Measurements from ENCODE around the gene FHIT.

The FHIT gene

DNA sequence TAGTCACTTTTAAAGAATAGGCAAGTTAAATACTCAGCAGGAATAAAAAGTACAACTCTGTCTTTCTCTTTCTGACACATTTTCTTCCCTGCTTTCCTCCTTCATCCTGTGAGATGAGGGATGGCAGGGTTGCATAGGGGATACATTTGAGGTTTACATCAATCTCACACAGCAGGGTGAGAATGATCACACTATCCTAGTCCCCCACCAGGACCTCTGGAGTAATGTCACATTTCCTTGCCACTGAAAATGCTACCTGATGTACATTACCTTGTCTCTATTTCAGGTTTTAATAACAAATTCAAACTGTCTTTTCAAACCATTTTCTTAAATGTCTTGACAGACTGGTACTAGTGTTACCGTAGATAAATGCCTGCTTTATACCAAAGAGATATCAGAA is 816.9 kb downstream of the FHIT start:
- DNase-seq, result no peak

DNA sequence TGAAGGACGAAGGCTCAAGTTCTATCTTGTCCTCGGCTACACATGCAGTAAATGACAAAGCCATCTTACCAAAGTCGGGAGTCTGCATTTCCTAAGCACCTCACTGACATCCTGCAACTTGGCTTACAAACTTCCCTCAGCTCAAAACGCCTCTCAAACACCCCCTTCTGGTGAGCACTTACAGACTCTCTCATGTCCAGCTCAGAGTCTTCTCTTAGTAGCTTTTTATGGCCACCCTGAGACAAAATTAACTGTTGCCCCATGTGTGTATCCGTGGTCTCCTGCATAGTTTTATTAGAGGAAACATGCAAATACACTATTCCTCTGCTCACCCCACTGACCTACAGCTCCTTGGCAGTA is 819.7 kb downstream of the FHIT start:
- DNase-seq, result no peak

DNA sequence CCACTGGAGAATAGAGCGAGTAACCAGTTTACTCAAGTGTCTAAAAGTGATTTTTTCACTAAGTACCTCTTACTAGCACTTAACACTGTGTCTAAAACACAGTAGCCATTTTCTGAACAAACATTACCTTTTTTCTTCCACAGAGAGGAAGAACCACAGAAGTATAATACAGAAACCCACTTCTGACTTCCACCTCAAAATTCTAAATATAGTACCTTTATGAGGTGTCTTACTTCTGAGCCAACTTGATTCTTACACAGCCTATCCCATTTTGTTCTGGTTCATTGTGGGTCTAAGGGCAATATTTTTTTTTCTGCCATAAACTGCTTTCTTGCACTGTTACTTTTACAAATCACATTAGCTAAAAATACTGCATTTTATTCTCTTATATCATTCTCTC is 821.0 kb downstream of the FHIT start:
- no peak for DNase-seq

DNA sequence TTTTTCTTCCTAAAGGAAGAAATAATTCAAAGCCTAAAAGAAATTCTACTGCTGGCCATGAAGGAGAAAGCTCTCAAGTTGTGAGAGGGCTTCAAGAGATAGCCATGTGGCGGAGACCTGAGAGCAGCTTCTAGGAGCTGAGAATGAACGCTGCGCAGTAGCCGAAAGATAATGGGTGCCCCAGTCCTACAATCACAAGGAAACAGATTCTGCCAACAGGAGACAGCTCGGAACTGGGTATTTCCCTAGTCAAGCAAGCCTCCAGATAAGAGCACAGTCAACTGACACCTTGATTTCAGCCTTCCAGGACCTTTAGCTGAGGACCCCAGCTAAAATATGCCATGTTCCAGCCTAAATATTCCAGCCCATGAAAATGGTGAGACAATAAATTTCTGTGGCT is 824.1 kb downstream of the FHIT start:
- no peak for DNase-seq

- DNase-seq, result no peak
These were observed 826.3 kb downstream of the FHIT start for GRCh38 chr3:60424942-60425341.

- DNase-seq, result no peak
These were observed 827.2 kb downstream of the FHIT start for GRCh38 chr3:60424034-60424433.

DNA sequence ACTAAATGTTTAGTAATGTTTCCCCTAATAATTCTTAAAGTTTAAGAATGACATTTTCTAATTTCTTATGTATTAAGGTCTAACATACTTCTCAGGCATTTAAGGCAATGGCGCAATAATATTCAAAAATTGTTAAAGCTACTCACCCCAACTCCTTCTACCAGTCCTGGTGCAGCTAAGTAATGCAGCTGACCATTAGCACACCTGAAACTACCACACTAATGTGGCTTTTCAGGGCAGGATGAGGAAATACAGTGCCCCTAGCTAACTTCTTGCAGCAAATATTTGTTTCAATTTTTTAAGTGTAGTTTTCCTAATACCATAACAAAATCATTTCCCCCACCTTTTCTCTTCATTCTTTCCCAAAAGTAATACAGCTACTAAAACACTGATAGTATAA is 827.7 kb downstream of the FHIT start:
- DNase-seq, result no peak

GRCh38 chr3:60421749-60422446 is 829.4 kb downstream of the FHIT start:
- no peak for DNase-seq

- DNase-seq, result no peak
These were observed 833.7 kb downstream of the FHIT start for GRCh38 chr3:60417576-60417975.

- DNase-seq, result no peak
These were observed 837.2 kb downstream of the FHIT start for GRCh38 chr3:60414011-60414410.

DNA sequence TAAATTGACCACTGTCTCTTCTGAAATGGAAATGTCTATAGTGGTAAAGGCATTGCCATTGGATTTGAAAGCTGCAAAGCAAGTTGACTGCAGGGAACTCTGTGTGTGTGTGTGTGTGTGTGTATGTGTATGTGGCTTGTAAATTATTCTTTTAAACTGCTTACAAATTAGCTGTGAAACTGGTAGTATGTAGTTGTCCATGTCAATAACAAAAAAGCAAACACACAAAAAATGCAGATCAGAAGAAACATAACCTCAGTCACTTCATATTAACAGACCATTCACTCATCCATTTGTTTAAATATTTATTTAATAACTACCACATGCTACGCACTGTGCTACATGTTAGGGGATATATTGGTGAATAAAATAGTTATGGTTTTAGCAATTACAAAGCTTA is 837.7 kb downstream of the FHIT start:
- no peak for DNase-seq

DNA sequence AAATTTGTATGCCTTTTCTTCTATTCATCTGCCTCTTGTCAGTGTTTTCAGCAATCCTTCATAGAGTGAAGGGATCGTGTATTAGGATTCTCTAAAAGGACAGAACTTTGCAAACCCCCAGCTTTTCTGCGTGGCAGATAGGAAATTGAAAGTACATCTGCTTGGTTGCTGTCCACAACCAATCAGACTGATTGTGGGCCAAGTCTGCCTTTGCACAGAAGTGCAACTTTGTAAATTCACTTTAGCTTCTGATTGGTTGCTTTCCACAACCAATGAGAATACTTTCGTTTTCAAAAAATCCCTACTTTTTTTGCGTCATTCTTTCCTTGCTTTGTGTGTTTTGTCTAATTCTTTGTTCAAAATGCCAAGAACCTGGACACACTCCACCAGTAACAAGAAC is 847.4 kb downstream of the FHIT start:
- no peak for DNase-seq

GRCh38 chr3:60402931-60403330 is 848.3 kb downstream of the FHIT start:
- no peak for DNase-seq

DNA sequence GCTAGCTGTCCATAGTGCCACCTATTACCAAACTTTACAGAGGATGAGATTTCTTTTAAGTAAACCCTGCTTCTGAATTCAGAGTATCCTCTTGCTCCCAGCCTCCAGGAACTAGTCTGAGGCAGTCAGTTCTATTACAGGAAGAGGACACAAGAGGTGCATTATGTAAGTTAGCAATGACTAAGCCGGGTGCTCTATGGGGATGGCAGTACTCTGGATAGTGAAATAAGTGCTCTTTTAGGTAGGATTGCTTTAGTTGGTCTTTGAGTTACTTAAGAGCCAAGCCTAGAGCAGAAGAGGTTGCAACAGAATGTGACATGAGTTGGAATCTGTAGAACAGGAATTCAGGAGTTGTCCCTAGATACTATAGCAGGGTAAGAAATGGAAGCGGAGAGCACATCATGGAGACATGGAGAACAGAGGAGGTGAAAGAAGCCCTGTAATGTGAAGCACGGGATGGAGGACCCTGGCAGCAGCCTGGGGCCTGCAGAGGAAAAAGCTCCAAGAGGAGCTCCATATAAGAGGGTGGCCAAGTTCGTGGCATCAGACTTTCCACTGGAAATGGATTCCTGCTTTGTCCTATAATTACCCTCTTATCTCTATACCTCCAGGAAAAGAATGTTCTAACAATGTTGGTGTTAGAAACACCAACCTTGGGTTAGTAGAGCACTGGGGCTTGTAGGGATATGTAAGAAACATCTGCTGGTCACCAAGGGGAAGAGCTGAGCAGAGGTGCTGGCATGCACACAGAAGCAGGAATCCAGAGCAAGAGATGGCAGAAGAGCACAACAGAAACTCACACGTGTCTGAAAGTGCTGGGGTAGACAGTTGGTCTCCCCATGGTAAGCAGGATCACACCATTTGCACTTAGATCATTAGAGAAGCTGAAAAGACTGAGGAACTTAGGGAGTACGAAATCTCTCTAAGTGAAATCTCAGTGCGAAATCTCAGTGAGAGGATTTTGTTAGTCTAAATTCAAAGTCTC is 851.1 kb downstream of the FHIT start:
- DNase-seq, result no peak

GRCh38 chr3:60399292-60399691 is 852.0 kb downstream of the FHIT start:
- no peak for DNase-seq

DNA sequence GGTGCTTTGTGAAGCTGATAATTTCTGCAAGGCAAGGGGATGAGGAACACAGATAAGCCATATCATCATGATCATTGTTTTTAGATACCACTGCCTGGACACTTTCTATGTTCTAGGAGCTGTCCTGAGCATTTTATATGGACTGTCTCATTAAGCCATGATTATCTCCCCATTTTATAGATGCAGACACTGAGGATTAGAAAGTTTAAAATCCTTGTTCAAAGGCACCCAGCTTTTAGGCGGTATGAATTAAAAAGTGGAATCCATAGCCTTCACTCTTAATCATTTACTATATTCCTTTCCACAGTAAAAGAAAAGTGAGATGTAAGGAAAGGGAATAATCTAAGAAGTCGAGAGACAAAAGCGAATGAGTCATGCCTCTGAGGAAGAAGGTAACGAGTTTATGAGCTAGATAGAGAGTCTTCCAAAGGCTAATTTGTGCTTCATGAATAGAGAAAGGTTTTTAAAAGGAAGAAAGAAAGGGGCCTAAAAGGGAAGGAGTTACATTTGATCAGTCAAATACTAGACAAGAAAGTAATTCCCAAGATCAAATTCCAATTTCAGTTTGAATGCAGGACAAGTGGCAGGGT is 856.0 kb downstream of the FHIT start:
- DNase-seq, result no peak

DNA sequence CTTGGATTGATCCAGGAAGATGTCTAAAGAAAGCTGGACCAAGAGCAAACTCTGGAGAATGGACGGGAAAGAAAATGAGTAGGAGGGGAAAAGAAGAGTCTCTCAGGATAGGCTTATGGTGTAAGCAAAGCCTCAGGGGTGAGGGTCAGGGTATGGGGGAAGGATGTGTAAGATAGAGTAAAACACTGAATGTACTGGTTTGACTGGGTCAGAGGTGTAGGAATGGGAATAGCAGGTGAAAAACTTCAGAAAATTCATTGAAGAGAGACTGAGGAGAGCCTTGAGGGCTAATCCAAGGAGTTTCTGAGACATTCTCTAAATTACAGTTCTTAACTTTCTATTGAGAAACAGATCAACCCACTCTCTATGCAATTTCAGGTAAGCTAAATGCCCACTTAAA is 857.3 kb downstream of the FHIT start:
- no peak for DNase-seq

DNA sequence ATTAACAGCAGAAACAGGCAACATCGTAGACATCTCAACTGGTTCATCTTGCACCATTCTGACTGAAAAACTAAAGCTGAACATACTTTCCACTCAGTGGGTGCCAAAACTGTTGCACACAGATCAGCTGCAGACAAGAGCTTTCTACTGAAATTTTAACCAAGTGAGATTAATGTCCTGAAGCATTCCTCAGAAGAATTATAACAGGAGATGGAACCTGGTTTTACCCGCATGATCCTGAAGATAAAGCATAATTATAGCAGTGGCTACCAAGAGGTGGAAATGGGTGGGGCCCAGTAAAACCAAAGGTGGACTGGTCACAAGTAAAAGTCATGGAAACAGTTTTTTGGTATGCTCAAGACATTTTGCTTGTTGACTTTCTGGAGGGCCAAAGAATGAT is 858.8 kb downstream of the FHIT start:
- no peak for DNase-seq

- no peak for DNase-seq
These were observed 860.0 kb downstream of the FHIT start for GRCh38 chr3:60391292-60391691.

DNA sequence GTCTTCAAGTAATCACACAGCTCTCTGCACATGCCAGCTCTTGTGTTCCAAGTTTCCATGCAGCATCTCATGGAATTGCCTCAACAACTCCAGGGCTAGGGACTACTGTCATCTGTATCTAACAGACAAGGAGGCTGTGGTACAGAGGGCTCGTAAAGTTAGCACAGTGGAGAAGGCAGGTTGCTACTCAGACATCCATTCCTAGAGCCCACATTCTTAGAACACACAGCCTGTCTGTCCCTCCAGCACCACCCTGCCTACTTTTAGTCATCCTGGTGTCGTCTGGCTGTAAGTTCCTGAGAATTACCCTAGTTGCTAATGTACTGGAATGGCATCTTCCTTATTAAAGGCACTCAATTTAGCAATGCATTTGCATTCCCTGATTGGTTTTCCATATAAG is 862.5 kb downstream of the FHIT start:
- DNase-seq, result no peak

- no peak for DNase-seq
These were observed 864.9 kb downstream of the FHIT start for GRCh38 chr3:60386306-60386705.

DNA sequence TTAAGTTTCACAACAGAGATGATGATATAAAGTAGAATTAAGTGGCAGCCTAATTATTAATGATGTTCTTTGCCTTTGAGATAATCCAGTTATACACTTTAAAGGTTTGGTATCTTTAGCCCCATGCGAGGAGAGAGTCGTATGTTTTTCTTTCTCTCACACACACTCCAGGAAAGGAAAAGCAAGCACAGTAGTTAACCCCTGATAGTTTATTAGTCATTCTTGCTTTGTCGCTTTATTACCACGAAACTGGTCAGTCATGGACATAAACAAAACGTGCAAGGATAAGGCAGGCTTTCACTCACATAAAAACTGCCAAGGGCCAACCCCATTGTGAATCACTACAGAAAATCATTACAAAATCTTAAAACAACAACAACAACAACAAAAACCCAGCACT is 866.9 kb downstream of the FHIT start:
- no peak for DNase-seq

DNA sequence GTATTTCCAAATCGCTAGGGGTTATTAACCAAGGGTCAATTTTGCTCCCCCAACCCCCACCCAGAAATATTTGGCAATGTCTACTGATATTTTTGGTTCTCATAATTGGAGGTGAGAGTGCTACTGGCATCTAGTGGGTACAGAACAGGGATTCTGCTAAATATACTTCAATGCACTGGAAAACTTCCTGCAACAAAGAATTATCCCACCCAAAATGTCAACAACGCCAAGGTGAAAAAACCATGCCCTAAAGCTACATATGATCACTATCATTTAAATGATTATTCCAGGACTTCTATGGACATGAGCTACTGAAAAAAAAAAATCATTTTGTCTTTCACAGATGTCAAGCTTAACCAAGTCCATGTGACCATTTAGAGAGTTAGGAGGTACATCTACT is 867.9 kb downstream of the FHIT start:
- DNase-seq, result no peak

DNA sequence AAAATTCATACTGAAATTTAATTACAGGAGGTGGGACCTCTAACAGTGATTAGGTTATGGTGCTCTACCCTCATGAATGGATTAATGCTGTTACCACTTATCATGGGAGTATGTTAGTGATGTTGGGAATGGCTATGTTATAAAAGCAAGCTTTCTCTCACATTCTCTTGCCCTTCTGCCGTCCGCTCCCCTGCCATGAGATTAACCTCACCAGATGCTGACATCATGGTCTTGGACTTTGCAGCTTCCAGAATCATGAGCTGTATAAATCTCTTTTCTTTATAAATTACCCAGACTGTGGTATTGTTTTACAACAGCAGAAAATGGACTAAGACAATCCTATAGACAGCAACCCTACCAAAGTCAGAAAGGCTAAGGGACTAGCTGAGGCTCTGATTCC is 884.8 kb downstream of the FHIT start:
- DNase-seq, result no peak

All from activated gamma-delta T cell treated with Interleukin-2 at 50 U/mL for 16 hours (primary cell).